HuH-7.5 (cell line): ENCODE measurements around the gene SVIL.
"Not testable (repeated sequence)": the region's sequence is repeated elsewhere in the genome, so short reads cannot be mapped to it uniquely, and the experiment has no call there.

Experiments used
- DNase-seq: peaks from one replicate; pipeline ENCODE4 v3.0.0; 2011; ENCODE audit warnings: low spot score

Gene SVIL

GRCh38 chr10:29648983-29649268 lies 14.2 kb upstream of the SVIL start:
- no peak for DNase-seq

- DNase-seq = no peak
Observed at GRCh38 chr10:29648114-29648982, 13.6 kb upstream of the SVIL start.

- DNase-seq = no peak
Observed at GRCh38 chr10:29647478-29647877, 12.7 kb upstream of the SVIL start.

GRCh38 chr10:29646960-29647461 lies 12.2 kb upstream of the SVIL start:
- DNase-seq = no peak

- no peak for DNase-seq
Observed at GRCh38 chr10:29646238-29646902, 11.6 kb upstream of the SVIL start.

- no peak for DNase-seq
Observed at GRCh38 chr10:29643771-29644501, 9.2 kb upstream of the SVIL start.

- DNase-seq = no peak
Observed at GRCh38 chr10:29642990-29643389, 8.2 kb upstream of the SVIL start.

- no peak for DNase-seq
Observed at GRCh38 chr10:29637537-29637936, 2.8 kb upstream of the SVIL start.

- DNase-seq = no peak
Observed at GRCh38 chr10:29636178-29636577, 1.4 kb upstream of the SVIL start.

GRCh38 chr10:29635711-29636144 lies 957 bp upstream of the SVIL start:
- DNase-seq = no peak

- DNase-seq = no peak
Observed at GRCh38 chr10:29634105-29634504, 666 bp downstream of the SVIL start.

- no peak for DNase-seq
Observed at GRCh38 chr10:29631049-29631339, 3.8 kb downstream of the SVIL start.

- no peak for DNase-seq
Observed at GRCh38 chr10:29630205-29631048, 4.3 kb downstream of the SVIL start.

GRCh38 chr10:29628912-29629526 lies 5.8 kb downstream of the SVIL start:
- no peak for DNase-seq

- DNase-seq = no peak
Observed at GRCh38 chr10:29628311-29628710, 6.5 kb downstream of the SVIL start.

- no peak for DNase-seq
Observed at GRCh38 chr10:29627201-29628132, 7.3 kb downstream of the SVIL start.

GRCh38 chr10:29624357-29624756 lies 10.4 kb downstream of the SVIL start:
- DNase-seq = not testable (repeated sequence)

- no peak for DNase-seq
Observed at GRCh38 chr10:29623797-29624196, 11.0 kb downstream of the SVIL start.

GRCh38 chr10:29622382-29622922 lies 12.3 kb downstream of the SVIL start:
- DNase-seq = no peak

GRCh38 chr10:29621161-29621560 lies 13.6 kb downstream of the SVIL start:
- no peak for DNase-seq
